Stimulated activated CD4-positive, alpha-beta T cell treated with anti-CD3 and anti-CD28 coated beads, Interleukin-15, amount 100 ng/mL, for 48 hours (primary cell): ENCODE measurements around the gene PLCD4.

Experiments used
- DNase-seq, 2 donors: peaks; one replicate each; pipeline ENCODE4 v3.0.0-alpha.2; 2020; ENCODE audit warnings: low read depth in 2 of 2

Gene PLCD4

GRCh38 chr2:218664653-218665052 lies 57.0 kb downstream of the PLCD4 start:
- DNase-seq: no peak

DNA sequence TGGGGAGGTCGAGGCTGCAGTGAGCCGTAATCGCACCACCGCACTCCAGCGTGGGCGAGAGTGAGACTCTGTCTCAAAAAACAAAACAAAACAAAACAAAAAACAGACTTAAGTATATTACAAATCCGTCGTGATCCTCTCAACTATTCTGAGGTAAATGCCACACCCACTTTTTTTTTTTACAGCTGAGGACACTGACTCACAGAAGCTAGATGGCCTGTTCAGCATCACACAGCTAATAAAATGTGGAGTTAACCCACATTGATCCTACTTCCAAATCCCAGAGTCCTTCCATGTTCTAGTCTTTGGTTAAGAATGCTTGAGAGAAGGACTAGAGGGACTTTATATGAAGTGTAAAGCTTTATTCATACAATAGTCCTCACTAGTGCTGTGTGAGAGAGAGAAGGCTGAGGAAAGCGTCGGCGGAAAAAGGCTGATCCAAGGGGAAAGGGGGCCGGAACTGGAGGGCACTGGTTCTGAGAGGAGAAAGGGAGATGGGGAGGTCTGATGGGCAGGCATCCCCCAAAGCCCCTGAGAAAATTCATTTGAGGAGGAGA lies 63.5 kb downstream of the PLCD4 start:
- DNase-seq: no peak

- DNase-seq: peak; percentile 76
Measured at GRCh38 chr2:218671654-218672566, 64.2 kb downstream of the PLCD4 start, which contains the start of the genes RNF25 and STK36. TSS of gene RNF25 (minus strand) at chr2:218672002. CDS start at chr2:218671970, 32 bp downstream. TSS of gene STK36 (plus strand) at chr2:218672086. CDS start at chr2:218672830, 744 bp downstream.

DNA sequence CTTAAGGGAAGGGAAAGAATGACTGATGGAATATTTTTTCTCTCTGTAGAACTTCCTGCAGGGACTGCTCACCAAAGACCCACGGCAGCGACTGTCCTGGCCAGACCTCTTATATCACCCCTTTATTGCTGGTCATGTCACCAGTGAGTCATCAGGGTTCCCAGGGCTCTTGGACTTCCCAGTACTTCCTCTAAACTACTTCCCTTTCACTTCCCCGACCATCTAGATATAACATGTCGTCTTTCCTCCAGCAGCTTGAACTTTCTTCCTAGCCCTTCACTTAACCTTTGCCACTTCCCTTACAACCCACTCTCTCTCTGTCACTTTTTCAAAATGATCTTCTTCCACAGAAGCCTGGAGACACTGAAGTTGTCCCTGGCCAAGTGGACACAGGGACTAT lies 71.4 kb downstream of the PLCD4 start:
- DNase-seq: no peak

DNA sequence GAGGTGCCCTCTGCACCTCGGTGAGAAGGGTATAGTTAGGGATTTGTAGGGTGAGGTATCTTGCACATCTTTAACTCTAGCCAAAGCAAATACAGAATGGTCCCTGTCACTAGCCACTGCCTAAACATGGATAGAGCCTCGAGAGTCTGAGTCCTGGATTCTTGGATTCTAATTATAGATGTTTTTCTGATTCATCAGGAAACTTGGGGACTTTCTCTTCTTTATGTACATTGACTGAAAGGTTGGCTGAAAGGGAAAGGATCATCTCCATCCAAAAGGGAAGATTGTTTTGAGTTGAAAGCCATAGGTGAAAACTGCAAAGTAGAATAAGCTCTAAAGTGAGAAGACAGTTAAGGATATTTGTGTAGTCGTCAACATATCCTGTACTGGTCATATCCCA lies 72.4 kb downstream of the PLCD4 start:
- DNase-seq: no peak
